AG04449 (cell line): ENCODE results near the gene LRRC23.
"Not testable (repeated sequence)": the region's sequence is repeated elsewhere in the genome, so short reads cannot be mapped to it uniquely, and the experiment has no call there.

Experiments used
- CTCF ChIA-PET: fragments of 350-600 bp; formaldehyde crosslinking; extraction: SDS; loops from one replicate; lab custom pipeline; 2021; ENCODE audit warnings: antibody characterized with exemption; lab: Yijun Ruan, JAX
- POLR2A ChIA-PET: fragments of 400-600, 350-600 bp; formaldehyde crosslinking; extraction: SDS; loops from one replicate; lab custom pipeline; 2020; ENCODE audit warnings: antibody characterized with exemption, inconsistent platforms; lab: Yijun Ruan, JAX
- DNase-seq: peaks from one replicate; pipeline ENCODE4 v3.0.0-alpha.2; 2010; ENCODE audit warnings: low read depth, low spot score
- H3K4me3 ChIP-seq: 2 replicates; pipeline ENCODE4 v1.5.1; 2011; ENCODE audit warnings: low read depth, mild to moderate bottlenecking, control low read depth, low read length
- CTCF ChIP-seq: IDR thresholded peaks from one replicate; pipeline ENCODE4 v1.5.1; 2011; ENCODE audit warnings: mild to moderate bottlenecking, moderate library complexity, low read length, control low read depth, inconsistent platforms; ENCODE audit not compliant: insufficient read depth; ENCODE audit errors: missing control alignments

LRRC23 gene

GRCh38 chr12:6884539-6884938 lies 20.1 kb upstream of the LRRC23 start:
- ChIA-PET POLR2A (interaction anchor here (1.1 to 1.3 kb wide), 2 partner anchors 11 to 60 kb away, joined by 3 to 4 read pairs; partner anchors contain the start of genes C12orf57, RNU7-1 and SPSB2), CTCF (interaction anchor here (6.6 kb wide), 1 partner anchor 14 kb away, joined by 88 read pairs; the partner anchor contains the start of genes SPSB2 and TPI1)
- no peak for TF ChIP-seq CTCF
- DNase-seq, result no peak
- H3K4me3 ChIP-seq, result no peak overlapping the region

- CTCF ChIA-PET, result interaction anchor here (0.6 to 6.6 kb wide), 7 partner anchors 9 to 133 kb away, joined by 3 to 88 read pairs (median 3); partner anchors contain the start of genes MLF2, SPSB2 and TPI1
- POLR2A ChIA-PET, DNase-seq, H3K4me3 ChIP-seq: not testable (repeated sequence)
Observed at GRCh38 chr12:6886206-6886999, 18.2 kb upstream of the LRRC23 start.

GRCh38 chr12:6887460-6887859 lies 17.2 kb upstream of the LRRC23 start:
- ChIA-PET CTCF (interaction anchor here (0.8 to 1.9 kb wide), 4 partner anchors 10 to 75 kb away, joined by 3 to 11 read pairs (median 4); partner anchors contain the start of gene SPSB2), POLR2A (no interaction called here)
- no peak for DNase-seq

GRCh38 chr12:6888360-6888759 lies 16.3 kb upstream of the LRRC23 start:
- ChIA-PET POLR2A (interaction anchor here (1.3 kb wide), 1 partner anchor 15 kb away, joined by 3 read pairs; the partner anchor contains the start of gene SPSB2), CTCF (interaction anchor here (1.6 kb wide), 1 partner anchor 18 kb away, joined by 5 read pairs; no protein-coding TSS in a partner anchor)
- no peak for DNase-seq
- no peak for TF ChIP-seq CTCF
- no peak overlapping the region for H3K4me3 ChIP-seq

More at GRCh38 chr12:6887460-6887859, 17.2 kb upstream of the LRRC23 start:
- no peak overlapping the region for H3K4me3 ChIP-seq
- no peak for TF ChIP-seq CTCF

- CTCF ChIA-PET, result interaction anchor here (1.4 kb wide), 1 partner anchor 17 kb away, joined by 12 read pairs; the partner anchor contains the start of gene SPSB2
- POLR2A ChIA-PET, result interaction anchor here (1.3 kb wide), 1 partner anchor 16 kb away, joined by 3 read pairs; the partner anchor contains the start of gene SPSB2
- not testable (repeated sequence) for DNase-seq, H3K4me3 ChIP-seq
Observed at GRCh38 chr12:6888794-6889193, 15.8 kb upstream of the LRRC23 start.

- H3K4me3 ChIP-seq, POLR2A ChIA-PET, DNase-seq: not testable (repeated sequence)
- CTCF ChIA-PET, result interaction anchor here (1.4 kb wide), 1 partner anchor 18 kb away, joined by 12 read pairs; the partner anchor contains the start of gene SPSB2
Observed at GRCh38 chr12:6889775-6890573, 14.6 kb upstream of the LRRC23 start.

GRCh38 chr12:6890789-6891645 lies 13.6 kb upstream of the LRRC23 start:
- DNase-seq, result peak; percentile 47
- ChIA-PET CTCF (interaction anchor here (0.8 to 2.8 kb wide), 28 partner anchors 9 to 747 kb away, joined by 3 to 53 read pairs (median 4); partner anchors contain the start of genes LRRC23 and SPSB2), POLR2A (interaction anchor here (0.6 to 1.8 kb wide), 12 partner anchors 9 to 202 kb away, joined by 3 to 23 read pairs (median 6); partner anchors contain the start of genes CDCA3, LRRC23, SPSB2 and TPI1)
- TF ChIP-seq CTCF, result peak; percentile 78
- H3K4me3 ChIP-seq, result peak overlapping the region; percentile 57
